SIG-M5 (cell line): ENCODE results near the gene RPS6KC1.
"Not testable (repeated sequence)": the region's sequence is repeated elsewhere in the genome, so short reads cannot be mapped to it uniquely, and the experiment has no call there.

ENCODE experiments used
- DNase-seq: peaks from one replicate; lab custom pipeline; 2025; lab: John Stamatoyannopoulos, UW

Gene RPS6KC1

DNA sequence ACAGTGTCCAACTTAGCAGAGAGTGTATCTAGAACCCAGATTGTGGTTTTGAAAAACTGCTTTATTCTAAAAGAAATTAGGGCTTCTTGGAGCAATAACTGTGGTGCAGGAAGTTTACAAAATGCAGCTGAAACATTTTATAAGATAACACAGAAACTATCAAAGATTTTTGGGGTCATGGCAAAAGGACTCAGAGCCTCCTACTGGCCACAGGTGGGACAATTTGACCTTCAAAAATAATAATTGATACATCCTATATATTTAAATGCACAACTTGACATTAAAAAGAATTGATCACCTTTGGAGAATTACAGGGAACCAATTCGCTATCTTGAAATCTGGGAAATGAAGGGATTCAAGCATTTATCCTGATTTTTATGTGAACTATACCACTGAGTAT, 235.2 kb downstream of the RPS6KC1 start:
- no peak for DNase-seq

DNA sequence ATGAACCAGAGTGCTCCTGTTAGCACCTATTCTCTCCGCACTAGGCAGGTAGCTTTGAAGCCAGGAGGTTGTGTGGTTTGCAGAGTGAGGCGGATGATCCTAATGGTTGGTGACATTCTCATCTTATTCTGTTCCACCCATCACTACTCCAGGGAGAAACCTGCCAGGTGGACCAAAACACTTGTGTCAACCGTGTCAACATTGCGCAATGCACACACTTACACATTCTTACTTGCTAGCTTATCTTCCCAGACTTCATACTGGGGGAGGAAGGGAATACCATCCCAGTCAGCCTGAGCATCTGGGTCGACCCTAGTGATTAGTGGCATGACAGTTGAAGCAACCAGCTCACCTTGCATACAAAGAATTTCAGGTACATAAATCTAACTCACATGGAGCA, 236.9 kb downstream of the RPS6KC1 start:
- DNase-seq, result no peak

DNA sequence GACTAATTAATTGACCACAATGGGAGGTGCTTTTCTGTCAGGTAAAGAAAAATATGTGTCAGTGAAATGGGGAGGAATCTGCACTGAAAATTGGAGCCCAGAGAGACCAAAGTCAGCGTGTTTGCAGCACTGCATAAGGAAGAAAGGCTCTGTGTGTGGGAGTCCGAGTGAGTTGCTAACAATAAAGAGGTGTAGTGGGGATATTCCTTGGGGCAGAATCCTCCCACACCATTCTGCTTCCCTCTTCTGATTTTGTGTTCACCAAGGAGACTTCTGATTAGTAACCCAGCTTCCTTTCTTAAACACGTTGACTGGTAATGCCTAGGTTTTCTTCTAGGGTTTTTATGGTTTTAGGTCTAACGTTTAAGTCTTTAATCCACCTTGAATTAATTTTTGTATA, 240.5 kb downstream of the RPS6KC1 start:
- no peak for DNase-seq

DNA sequence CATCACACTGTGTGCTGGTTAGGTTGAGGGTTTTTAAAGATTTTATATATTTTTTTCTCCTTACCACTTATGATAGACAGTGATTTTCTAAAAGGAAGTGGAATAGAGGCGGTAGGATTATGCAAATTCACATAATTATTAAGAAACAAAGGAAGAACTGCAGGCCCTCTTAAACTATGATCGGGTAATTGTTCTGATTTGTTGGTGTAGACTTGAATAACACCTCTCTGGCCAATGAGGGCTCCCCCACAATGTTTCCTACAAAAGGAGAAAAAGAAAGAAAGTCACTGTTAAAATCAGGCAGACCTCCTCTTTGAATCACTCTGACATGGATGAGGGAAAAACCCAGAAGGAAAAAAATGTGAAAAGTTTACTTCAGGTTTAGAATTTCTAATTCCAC, 241.6 kb downstream of the RPS6KC1 start:
- DNase-seq, result no peak

DNA sequence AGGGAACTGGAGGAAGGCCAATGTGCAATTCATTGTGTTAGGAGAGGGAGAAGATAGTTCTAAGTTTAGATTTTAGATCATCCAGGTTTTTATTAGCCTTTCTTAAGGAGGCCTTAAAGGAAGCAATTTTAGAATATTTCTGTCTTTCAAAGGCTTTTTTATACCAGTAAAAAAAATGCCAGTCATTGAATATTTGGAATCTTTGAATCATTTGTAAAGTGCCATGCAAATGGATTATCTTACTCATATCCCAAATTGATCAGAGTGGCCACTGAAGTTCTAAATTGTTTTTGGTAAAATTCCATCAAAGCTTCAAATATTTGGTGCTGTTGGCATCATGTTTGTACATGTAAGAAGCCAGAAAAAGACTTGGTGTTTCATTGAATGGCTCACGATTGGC, 244.8 kb downstream of the RPS6KC1 start:
- DNase-seq, result no peak

DNA sequence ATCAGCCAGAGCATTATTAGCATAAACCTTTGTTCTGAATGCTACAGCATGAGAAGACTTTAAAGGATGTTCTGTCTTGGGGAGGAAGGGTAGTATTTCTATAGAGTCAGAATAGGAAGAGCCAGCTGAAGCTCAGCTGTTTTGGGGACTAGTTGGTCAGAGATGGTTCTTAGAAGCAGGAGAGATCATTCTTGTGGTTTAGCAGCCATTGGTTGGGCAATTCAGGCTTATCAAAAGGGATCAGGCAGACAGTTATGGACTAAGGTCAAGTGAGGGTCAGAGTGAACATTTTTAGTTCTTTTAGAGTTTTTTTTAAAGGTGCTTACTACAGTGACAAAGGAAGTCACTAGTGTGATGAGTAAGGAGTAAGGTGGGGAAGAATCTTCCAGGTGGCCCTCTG, 245.5 kb downstream of the RPS6KC1 start:
- no peak for DNase-seq

DNA sequence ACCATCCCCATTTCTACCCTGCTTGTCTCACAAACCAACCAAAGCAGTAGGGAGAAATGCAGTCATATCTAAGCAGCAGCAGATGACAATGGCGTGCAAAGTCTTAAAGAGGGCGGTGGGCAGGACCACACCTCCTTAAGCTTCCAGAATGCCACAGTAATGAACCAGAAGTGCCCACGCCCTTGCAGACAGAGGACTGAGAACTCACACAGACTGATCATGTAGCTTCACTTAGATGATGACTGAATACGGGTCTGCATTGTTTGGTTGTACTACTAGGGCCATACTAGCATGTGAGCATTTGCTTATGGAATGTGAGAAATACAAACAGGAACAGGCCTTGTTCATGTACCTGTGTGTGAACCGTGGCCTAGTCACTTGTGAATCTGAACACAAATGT, 246.0 kb downstream of the RPS6KC1 start:
- DNase-seq, result no peak

DNA sequence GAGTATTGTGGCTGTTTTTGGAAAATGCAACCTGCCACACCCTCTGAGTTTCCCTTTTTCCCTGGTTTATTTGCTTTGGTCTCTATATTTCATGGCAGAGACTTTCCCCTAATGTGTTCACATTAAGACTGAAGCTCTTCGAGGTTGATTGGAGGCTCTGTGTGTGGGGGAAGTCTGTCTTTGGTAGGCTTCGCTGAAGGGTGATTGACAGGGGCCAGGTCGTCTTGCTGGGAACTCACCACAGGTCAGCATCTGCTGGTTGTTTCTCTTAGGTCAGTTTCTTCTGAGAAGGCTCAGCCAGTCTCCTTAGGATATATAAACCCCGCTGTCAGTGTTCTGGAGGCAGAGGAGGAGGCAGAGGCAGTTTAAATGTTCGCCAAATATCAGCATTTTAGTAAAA, 249.4 kb downstream of the RPS6KC1 start:
- no peak for DNase-seq

DNA sequence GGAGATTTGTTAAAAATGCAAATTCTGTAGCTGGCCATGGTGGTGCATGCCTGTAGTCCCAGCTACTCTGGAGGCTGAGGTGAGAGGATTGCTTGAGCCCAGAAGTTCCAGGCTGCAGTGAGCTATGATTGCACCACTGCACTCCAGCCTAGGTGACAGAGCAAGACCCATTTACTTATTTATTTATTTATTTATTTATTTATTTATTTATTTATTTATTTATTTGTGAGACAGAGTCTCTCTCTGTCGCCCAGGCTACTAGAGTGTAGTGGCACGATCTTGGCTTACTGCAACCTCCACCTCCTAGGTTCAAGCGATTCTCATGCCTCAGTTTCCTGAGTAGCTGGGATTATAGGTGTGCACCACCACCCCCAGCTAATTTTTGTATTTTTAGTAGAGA, 250.5 kb downstream of the RPS6KC1 start:
- not testable (repeated sequence) for DNase-seq

DNA sequence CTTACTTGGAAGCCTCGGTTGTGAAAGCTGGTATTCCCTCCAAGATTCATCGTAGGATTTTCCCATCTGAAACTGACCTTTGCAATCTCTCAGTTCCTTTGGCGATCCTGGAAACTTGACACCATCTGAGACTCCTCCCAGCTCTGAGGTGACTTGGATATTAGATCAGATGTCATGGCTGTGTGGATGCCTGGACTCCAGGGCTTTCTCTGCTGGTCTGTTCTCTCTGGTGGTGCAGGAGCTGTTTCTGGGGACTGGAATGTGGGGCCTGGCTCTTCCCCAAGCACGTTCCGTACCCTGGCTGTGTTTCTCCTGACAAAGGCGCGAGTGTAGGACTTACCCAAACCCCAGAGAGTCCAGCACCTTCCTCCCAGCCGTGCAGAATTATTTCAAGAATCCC, 252.2 kb downstream of the RPS6KC1 start:
- DNase-seq, result no peak

DNA sequence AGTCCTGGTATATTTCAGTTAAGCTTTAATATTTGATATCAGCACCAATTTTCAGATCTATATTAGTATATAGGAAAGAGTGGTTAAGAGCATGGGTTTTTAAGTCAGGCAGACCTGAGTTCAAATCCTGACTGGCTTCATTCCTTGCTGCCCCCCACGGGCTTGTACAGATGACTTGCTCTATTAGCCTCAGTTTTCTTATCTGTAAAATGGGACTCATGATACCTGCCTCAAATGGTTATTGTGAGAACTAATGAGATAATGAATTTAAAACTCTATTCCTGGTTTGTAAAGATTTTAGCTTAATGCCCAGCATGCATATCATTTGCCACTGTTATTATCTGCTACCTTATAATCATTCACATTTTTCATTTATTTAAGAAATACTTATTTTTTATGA, 264.5 kb downstream of the RPS6KC1 start:
- no peak for DNase-seq

DNA sequence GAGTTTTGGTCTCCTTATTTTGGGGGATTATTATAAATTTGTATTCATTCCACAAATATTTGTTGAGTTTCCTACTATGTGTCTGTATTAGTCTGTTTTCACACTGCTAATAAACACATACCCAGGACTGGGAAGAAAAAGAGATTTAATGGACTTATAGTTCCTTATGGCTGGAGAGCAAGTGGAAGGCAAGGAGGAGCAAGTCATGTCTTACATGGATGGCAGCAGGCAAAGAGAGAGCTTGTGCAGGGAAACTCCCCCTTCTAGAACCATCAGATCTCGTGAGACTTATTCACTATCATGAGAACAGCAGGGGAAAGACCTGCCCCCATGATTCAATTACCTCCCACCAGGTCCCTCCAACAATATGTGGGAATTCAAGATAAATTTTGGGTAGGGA, 267.4 kb downstream of the RPS6KC1 start:
- not testable (repeated sequence) for DNase-seq

DNA sequence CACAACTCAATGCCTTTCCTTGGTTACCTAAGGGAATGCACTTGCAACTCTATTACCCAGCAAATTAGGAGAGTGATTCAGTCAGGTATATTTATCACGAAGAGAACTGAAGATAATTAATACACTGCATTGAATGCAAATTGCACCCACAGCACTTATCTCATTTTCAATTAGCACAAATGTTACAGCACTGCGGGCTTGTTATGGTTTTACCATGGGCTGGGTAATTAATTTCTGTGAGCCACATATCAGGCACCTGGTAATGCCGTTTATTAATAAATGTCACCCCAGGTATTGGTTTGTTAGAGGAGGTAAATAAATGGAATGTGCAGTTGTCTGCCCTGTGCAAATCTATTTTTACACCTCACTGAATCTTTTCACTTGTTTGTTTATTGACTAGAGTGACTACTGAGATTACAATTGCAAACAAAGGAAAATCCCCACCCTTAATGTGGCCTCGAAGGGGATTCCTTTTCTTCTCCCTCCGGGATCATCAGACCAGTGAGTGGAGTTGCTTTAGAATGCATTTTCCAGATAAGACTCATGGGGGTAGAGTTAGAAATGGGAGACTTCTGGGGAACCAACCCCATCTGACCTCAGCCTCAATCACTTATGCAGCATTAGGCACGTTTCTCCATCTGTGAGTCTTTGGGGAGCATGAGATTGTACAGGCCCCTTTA, 269.3 kb downstream of the RPS6KC1 start:
- no peak for DNase-seq
